Midbrain (tissue), 1 donor: ENCODE data around the gene OR2A14.
"Not testable (repeated sequence)": the region's sequence is repeated elsewhere in the genome, so short reads cannot be mapped to it uniquely, and the experiment has no call there.

Experiments
- DNase-seq: peaks from one replicate; lab custom pipeline; 2025; lab: John Stamatoyannopoulos, UW

The OR2A14 gene

DNA sequence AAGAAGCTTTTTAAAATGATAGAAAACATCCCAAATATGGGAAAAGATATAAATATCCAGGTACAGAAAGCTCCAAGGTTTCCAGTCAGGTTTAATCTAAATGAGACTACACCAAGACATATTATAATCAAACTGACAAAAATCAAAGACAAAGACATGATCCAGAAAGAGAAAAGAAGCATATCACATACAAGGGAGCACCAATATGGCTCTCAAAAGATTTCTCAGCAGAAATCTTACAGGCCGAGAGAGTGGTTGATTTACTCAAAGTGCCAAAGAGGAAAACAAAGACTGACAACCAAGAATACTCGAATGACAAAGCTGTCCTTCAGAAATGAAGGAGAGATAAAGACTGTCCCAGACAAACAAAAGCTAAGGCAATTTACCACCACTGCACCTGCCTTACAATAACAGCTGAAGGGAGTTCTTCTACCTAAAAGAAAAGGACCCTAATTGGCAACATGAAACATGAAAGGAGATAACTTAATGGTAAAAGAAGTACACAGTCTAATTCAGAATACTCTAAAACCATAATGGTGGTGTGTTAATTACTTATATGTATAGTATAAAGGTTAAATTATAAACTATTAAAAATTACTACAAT, 25.4 kb downstream of the OR2A14 start:
- no peak for DNase-seq

DNA sequence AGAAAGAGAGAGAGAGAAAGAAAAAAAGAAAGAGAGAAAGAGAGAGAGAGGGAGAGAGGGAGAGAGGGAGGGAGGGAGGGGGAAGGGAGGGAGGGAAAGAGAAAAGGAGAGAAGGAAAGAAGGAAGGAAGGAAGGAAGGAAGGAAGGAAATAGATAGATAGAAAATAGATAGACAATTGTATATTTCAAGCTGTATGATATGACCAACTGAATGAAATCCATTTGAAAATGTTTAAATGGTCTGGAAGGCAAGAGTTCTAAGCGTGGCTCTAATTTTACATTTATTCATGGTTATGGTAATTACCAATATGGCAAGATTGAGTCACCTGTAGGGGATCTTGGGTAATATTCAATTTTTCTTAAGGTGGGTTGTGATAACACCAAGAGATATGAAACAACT, 35.9 kb downstream of the OR2A14 start:
- DNase-seq = no peak

DNA sequence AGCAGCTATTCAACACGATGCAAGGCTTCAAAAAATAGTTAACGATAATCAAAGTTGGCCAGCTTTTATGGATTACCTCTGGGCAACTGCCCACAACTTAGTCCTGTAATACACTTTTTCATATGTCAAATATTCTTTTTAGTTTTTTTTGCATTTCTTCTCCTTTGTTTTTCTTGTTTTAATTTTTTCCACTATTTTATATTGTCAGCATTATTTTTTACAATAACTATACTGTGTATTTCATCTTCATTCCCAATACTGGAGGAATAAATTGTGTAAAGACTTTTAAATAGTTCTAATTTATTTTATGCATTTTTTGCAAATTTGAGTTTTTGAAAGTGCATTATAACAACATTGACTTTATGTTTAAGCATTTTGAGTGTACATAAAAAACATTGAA, 41.8 kb downstream of the OR2A14 start:
- DNase-seq = no peak

DNA sequence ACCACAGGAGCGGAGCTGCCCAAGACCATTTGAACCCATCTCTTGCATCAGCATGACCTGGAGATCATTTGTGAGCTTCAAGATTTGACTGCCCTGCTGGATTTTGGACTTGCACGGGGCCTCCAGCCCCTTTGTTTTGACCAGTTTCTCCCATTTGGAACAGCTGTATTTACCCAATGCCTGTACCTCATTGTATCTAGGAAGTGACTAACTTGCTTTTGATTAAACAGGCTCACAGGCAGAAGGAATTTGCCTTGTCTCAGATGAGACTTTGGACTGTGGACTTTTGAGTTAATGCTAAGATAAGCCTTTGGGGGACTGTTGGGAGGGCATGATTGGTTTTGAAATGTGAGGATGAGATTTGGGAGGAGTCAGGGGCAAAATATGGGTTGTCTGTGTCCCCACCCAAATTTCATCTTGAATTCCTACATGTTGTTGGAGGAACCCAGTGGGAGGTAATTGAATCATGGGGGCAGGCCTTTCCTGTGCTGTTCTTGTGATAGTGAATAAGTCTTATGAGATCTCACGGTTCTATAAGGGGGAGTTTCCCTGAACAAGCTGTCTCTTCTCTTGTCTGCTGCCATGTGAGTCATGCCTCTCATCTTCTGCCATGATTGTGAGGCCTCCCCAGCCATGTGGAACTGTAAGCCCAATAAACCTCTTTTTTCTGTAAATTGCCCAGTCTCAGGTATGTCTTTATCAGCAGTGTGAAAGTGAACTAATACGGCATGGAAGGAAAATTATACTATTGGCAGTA, 48.8 kb downstream of the OR2A14 start:
- DNase-seq = not testable (repeated sequence)

DNA sequence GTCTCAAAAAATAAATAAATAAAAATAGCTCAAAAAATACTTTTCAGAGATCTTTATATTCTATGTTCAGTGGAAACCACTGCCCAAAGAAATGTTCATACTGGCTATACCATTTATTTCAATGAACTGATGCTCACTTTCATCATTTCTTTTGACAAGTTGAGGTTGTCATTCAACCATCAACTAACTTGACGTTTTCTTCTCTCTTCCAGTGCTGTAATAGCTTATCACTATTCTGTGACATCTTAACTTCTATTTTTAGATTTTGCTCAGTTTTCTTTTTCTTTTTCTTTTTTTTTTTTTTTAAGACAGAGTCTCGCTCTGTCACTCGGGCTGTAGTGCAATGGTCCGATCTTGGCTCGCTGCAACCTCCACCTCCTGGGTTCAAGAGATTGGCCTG, 51.6 kb downstream of the OR2A14 start:
- DNase-seq = no peak

DNA sequence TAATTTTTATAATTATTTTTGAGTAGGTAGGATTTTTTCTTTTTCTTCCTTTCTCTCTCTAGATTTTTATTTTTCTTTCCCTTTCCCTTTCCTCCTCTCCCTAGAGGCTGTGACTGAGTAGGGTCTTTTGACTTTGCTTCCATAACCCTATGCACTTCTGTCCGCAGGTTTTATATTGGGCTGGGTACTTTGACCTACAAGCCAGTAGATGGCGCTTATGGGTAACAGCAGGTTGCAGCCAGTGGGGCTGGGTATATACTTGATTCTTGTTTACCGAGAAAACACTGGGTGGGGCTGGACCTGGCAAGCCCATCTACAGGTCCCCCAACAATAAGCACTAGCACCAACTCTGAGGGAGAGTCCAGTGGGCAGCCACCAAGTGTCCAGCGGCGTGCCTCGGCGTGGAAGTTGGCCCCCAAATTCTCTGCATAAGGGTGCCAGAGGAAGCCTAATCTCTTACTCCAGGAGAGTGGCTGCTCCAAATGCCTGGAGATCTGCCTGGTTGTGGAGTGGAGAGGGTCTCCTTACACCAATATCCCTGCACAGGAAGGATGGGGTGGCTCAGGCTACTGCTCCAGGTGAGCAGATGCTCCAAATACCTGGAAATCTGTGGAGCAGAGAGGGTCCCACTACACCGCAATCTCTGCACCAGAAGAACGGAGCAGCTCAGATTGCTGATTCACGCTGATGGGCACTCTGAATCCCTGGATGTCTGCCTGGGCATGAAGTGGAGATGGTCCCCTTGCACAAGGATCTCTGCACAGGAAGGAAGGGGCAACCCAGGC, 55.6 kb downstream of the OR2A14 start:
- peak; percentile 0 for DNase-seq

DNA sequence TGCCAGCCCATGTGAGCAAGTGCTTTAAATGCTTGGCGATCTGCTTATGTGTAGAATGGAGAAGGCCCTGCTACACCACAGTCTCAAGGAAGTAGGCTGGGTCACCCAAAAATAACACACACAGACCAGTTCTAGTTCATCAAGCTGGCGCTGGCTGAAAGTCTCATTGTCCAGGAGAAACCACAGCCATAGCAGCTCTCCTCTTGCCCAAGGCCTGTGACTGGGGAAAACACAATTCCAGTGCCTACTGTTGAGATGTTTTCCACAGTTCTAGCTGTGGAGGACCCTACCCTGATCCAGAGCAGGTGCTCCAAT, 56.1 kb downstream of the OR2A14 start:
- DNase-seq = not testable (repeated sequence)
